GM23338 (cell line): Measurements from ENCODE around the gene AMELX. TPM values are rescaled to one million over a fixed set of nuclear protein-coding genes. Genes with fewer than 3 reads are reported as not detected.

Experiments used
- ATAC-seq: fragments of 200-7000 bp; cut with Tn5 transposase; 3 replicates; pipeline ENCODE4 v1.9.1; 2020
- DNase-seq: peaks from one replicate; pipeline ENCODE4 v3.0.0-alpha.2; 2015; ENCODE audit warnings: low spot score
- H2AFZ ChIP-seq: fragments of 200-600 bp; sonication (generic); 2 replicates; pipeline ENCODE4 v1.8.0; 2016; ENCODE audit warnings: antibody characterized with exemption, mild to moderate bottlenecking, moderate library complexity
- H3F3A ChIP-seq: fragments of 200-600 bp; sonication (generic); replicated peaks from 2 replicates; pipeline ENCODE4 v1.8.0; 2017; ENCODE audit warnings: antibody characterized with exemption, mixed run types, low read depth
- H3K27ac ChIP-seq: fragments of 200-600 bp; sonication (generic); 2 replicates; pipeline ENCODE4 v1.6.1; 2016; ENCODE audit warnings: low read depth
- H3K27me3 ChIP-seq: fragments of 200-600 bp; sonication (generic); 2 replicates; pipeline ENCODE4 v1.8.0; 2016; ENCODE audit warnings: mild to moderate bottlenecking, mixed run types, moderate library complexity; ENCODE audit not compliant: insufficient read depth
- H3K36me3 ChIP-seq: fragments of 200-600 bp; sonication (generic); 2 replicates; pipeline ENCODE4 v1.8.0; 2016; ENCODE audit warnings: mild to moderate bottlenecking; ENCODE audit not compliant: insufficient read depth
- H3K4me1 ChIP-seq: fragments of 200-600 bp; sonication (generic); 2 replicates; pipeline ENCODE4 v1.8.0; 2016; ENCODE audit warnings: mild to moderate bottlenecking, moderate library complexity; ENCODE audit not compliant: insufficient read depth
- H3K4me2 ChIP-seq: fragments of 200-600 bp; sonication (generic); 2 replicates; pipeline ENCODE4 v1.7.1; 2017; ENCODE audit warnings: mixed run types
- H3K4me3 ChIP-seq: fragments of 200-600 bp; sonication (generic); 2 replicates; pipeline ENCODE4 v1.6.1; 2016; ENCODE audit warnings: mixed run types
- H3K79me2 ChIP-seq: fragments of 200-600 bp; sonication (generic); replicated peaks from 2 replicates; pipeline ENCODE4 v1.8.0; 2017; ENCODE audit warnings: mild to moderate bottlenecking; ENCODE audit not compliant: insufficient read depth
- H3K9me2 ChIP-seq: fragments of 200-600 bp; sonication (generic); 2 replicates; pipeline ENCODE4 v1.8.0; 2017; ENCODE audit not compliant: insufficient read depth
- H4K20me1 ChIP-seq: fragments of 200-600 bp; sonication (generic); replicated peaks from 2 replicates; pipeline ENCODE4 v1.8.0; 2017; ENCODE audit warnings: mild to moderate bottlenecking; ENCODE audit not compliant: insufficient read depth
- H3K27ac Mint-ChIP-seq: 2 replicates; pipeline ENCODE4 v1.8.0; 2020; ENCODE audit warnings: inconsistent platforms, mild to moderate bottlenecking, moderate library complexity, mixed read lengths
- H3K27me3 Mint-ChIP-seq: 3 replicates; pipeline ENCODE4 v1.8.0; 2022; ENCODE audit warnings: low read depth, mild to moderate bottlenecking, moderate library complexity, mixed read lengths, inconsistent platforms; ENCODE audit not compliant: insufficient read depth, poor library complexity
- H3K36me3 Mint-ChIP-seq: 3 replicates; pipeline ENCODE4 v1.8.0; 2021; ENCODE audit warnings: low read depth, mild to moderate bottlenecking, inconsistent platforms, moderate library complexity, mixed read lengths
- H3K4me1 Mint-ChIP-seq: 3 replicates; pipeline ENCODE4 v1.8.0; 2020; ENCODE audit warnings: mild to moderate bottlenecking, inconsistent platforms, mixed read lengths
- H3K4me3 Mint-ChIP-seq: 3 replicates; pipeline ENCODE4 v1.8.0; 2021; ENCODE audit warnings: moderate library complexity, mild to moderate bottlenecking, inconsistent platforms, mixed read lengths
- H3K9me3 Mint-ChIP-seq: 3 replicates; pipeline ENCODE4 v1.8.0; 2020; ENCODE audit warnings: moderate library complexity, mild to moderate bottlenecking, inconsistent platforms, mixed read lengths
- EZH2 ChIP-seq: fragments of 200-600 bp; sonication (generic); IDR thresholded peaks from one replicate; pipeline ENCODE4 v1.8.0; 2017; ENCODE audit warnings: antibody characterized with exemption, mild to moderate bottlenecking, low read depth; ENCODE audit not compliant: unreplicated experiment
- EZH2phosphoT487 ChIP-seq: fragments of 200-600 bp; sonication (generic); IDR thresholded peaks from one replicate; pipeline ENCODE4 v1.8.1; 2018; ENCODE audit warnings: antibody characterized with exemption; ENCODE audit not compliant: unreplicated experiment
- JUNB ChIP-seq: IDR thresholded peaks from one replicate; pipeline ENCODE4 v1.6.1; 2016; ENCODE audit warnings: antibody characterized with exemption; ENCODE audit not compliant: unreplicated experiment
- NANOG ChIP-seq: IDR thresholded peaks from 2 replicates; pipeline ENCODE4 v1.6.1; 2016; ENCODE audit warnings: antibody characterized with exemption, borderline replicate concordance
- POLR2AphosphoS5 ChIP-seq: IDR thresholded peaks from 2 replicates; pipeline ENCODE4 v1.6.1; 2016; ENCODE audit warnings: antibody characterized with exemption, low read depth
- REST ChIP-seq: IDR thresholded peaks from one replicate; pipeline ENCODE4 v1.6.1; 2018; ENCODE audit warnings: antibody characterized with exemption; ENCODE audit not compliant: unreplicated experiment
- STAT1 ChIP-seq: IDR thresholded peaks from one replicate; pipeline ENCODE4 v1.6.1; 2016; ENCODE audit warnings: antibody characterized with exemption; ENCODE audit not compliant: unreplicated experiment
- ZNF114 ChIP-seq: fragments of 250-450 bp; sonication (Bioruptor Pico); IDR thresholded peaks from 2 replicates; pipeline ENCODE4 v1.5.0; 2020; ENCODE audit warnings: mild to moderate bottlenecking, moderate library complexity
- ZNF331 ChIP-seq: fragments of 250-450 bp; sonication (Bioruptor Pico); IDR thresholded peaks from 2 replicates; pipeline ENCODE4 v1.5.0; 2020; ENCODE audit warnings: low read depth, mild to moderate bottlenecking, moderate library complexity
- ZNF462 ChIP-seq: fragments of 250-450 bp; sonication (Bioruptor Pico); IDR thresholded peaks from 2 replicates; pipeline ENCODE4 v1.5.0; 2020; ENCODE audit warnings: mild to moderate bottlenecking, moderate library complexity
- polyA plus RNA-seq: library from polyadenylated mRNA; unstranded; fragments of >200 nt; fragmentation: Nextera tagmentation; extraction: Ambion mirVana; gene quantifications from 2 replicates; pipeline ENCODE4 v1.2.1, GENCODE V29; 2016
- total RNA-seq: library from RNA; depleted of rRNA; stranded (reverse); fragments of >200 nt; shearing (Covaris generic); gene quantifications from 2 replicates; pipeline ENCODE4 v1.2.3, GENCODE V29; 2014
- TF ChIP-seq, protein P1 (sequence below): IDR thresholded peaks from 2 replicates; pipeline ENCODE4 v1.6.1; 2016; ENCODE audit warnings: antibody characterized with exemption
- TF ChIP-seq, protein P2 (sequence below), 2 experiments: fragments of 200-600 bp in 1 of 2; sonication (generic) in 1 of 2; conservative IDR thresholded peaks; 2 replicates each; pipeline versions ENCODE4 v1.5.1 to v1.6.1; 2016 to 2017; ENCODE audit warnings: antibody characterized with exemption in 2 of 2, low read depth in 2 of 2, mild to moderate bottlenecking in 2 of 2, moderate library complexity in 1 of 2

The AMELX gene
- total and polyA plus RNA-seq, 2 experiments from 2014 or later, result not detected

- ATAC-seq, result no peak
Observed at GRCh38 chrX:11319806-11320520, 26.8 kb downstream of the AMELX start.

More at GRCh38 chrX:11319806-11320520, 26.8 kb downstream of the AMELX start:
- no peak overlapping the region for H3K27ac Mint-ChIP-seq
- H3K27me3 ChIP-seq, result no peaks in the 10 kb centered on the region
- no peak for DNase-seq
- no peaks in the 10 kb centered on the region for H3K27me3 Mint-ChIP-seq
- H3K4me3 ChIP-seq, result no peak overlapping the region
- no peaks in the 10 kb centered on the region for H3K36me3 ChIP-seq
- no peak overlapping the region for H3K27ac ChIP-seq
- H4K20me1 ChIP-seq, result no peaks in the 10 kb centered on the region
- H3K36me3 Mint-ChIP-seq, result no peaks in the 10 kb centered on the region
- H2AFZ ChIP-seq, result no peak overlapping the region
- H3F3A ChIP-seq, result no peaks in the 10 kb centered on the region
- H3K4me1 Mint-ChIP-seq, result no peaks in the 10 kb centered on the region
- H3K4me2 ChIP-seq, result no peak overlapping the region
- no peaks in the 10 kb centered on the region for H3K9me2 ChIP-seq
- no peaks in the 10 kb centered on the region for H3K79me2 ChIP-seq
- H3K4me3 Mint-ChIP-seq, result no peak overlapping the region
- H3K9me3 Mint-ChIP-seq, result peaks cover 4% of the 10 kb centered on the region; the same call in 1 of the 3 replicates
- H3K4me1 ChIP-seq, result no peaks in the 10 kb centered on the region
- TF ChIP-seq JUNB, result no peak
- TF ChIP-seq, protein P1, sequence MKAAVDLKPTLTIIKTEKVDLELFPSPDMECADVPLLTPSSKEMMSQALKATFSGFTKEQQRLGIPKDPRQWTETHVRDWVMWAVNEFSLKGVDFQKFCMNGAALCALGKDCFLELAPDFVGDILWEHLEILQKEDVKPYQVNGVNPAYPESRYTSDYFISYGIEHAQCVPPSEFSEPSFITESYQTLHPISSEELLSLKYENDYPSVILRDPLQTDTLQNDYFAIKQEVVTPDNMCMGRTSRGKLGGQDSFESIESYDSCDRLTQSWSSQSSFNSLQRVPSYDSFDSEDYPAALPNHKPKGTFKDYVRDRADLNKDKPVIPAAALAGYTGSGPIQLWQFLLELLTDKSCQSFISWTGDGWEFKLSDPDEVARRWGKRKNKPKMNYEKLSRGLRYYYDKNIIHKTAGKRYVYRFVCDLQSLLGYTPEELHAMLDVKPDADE, result no peak
- no peak for TF ChIP-seq POLR2AphosphoS5
- TF ChIP-seq STAT1, result no peak
- no peak for TF ChIP-seq ZNF462 (CRISPR knock-in tag)
- TF ChIP-seq NANOG, result no peak
- TF ChIP-seq EZH2, result no peak
- TF ChIP-seq, protein P2, sequence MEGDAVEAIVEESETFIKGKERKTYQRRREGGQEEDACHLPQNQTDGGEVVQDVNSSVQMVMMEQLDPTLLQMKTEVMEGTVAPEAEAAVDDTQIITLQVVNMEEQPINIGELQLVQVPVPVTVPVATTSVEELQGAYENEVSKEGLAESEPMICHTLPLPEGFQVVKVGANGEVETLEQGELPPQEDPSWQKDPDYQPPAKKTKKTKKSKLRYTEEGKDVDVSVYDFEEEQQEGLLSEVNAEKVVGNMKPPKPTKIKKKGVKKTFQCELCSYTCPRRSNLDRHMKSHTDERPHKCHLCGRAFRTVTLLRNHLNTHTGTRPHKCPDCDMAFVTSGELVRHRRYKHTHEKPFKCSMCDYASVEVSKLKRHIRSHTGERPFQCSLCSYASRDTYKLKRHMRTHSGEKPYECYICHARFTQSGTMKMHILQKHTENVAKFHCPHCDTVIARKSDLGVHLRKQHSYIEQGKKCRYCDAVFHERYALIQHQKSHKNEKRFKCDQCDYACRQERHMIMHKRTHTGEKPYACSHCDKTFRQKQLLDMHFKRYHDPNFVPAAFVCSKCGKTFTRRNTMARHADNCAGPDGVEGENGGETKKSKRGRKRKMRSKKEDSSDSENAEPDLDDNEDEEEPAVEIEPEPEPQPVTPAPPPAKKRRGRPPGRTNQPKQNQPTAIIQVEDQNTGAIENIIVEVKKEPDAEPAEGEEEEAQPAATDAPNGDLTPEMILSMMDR (conservative IDR thresholded peaks at IDR 0.05; ENCODE audit: low read depth in 2 of 2), result no peak
- no peak for TF ChIP-seq ZNF114 (CRISPR knock-in tag)
- no peak for TF ChIP-seq ZNF331 (CRISPR knock-in tag)
- no peak for TF ChIP-seq EZH2phosphoT487
- TF ChIP-seq REST, result no peak
